ENCODE data around the gene CFAP58.

GRCh38 chr10:104337521-104337984 is 16.1 kb upstream of the CFAP58 start:
- TF ChIP-seq FOXM1 (IDR thresholded peaks at IDR 0.05; ENCODE audit: borderline replicate concordance, low read depth) (no peak), CREB1 (IDR thresholded peaks at IDR 0.05; ENCODE audit: low read depth) (no peak), TAF1 (IDR thresholded peaks at IDR 0.05; ENCODE audit: low read depth) (no peak), USF1 (IDR thresholded peaks at IDR 0.05) (no peak), RAD21 (IDR thresholded peaks at IDR 0.05; ENCODE audit: low read depth) (no peak), TEAD4 (IDR thresholded peaks at IDR 0.05) (no peak), YY1 (IDR thresholded peaks at IDR 0.05; ENCODE audit: low read depth) (no peak), REST (IDR thresholded peaks at IDR 0.05; ENCODE audit: low read depth) (no peak), CEBPB (IDR thresholded peaks at IDR 0.05) (no peak), EP300 (IDR thresholded peaks at IDR 0.05; ENCODE audit: borderline replicate concordance) (no peak), NFIC (IDR thresholded peaks at IDR 0.05) (no peak), EGR1 (IDR thresholded peaks at IDR 0.05) (no peak)
